Subcutaneous abdominal adipose tissue (tissue), 5 donors: Measurements from ENCODE around the gene MX2.

ENCODE experiments used
- H3K27ac ChIP-seq: one replicate; pipeline ENCODE4 v1.7.0; 2013; ENCODE audit warnings: low read depth, mild to moderate bottlenecking, inconsistent platforms, low read length, moderate library complexity
- H3K27me3 ChIP-seq, 5 donors: one replicate each; pipeline ENCODE4 v1.7.0; 2013; ENCODE audit warnings: low read length in 5 of 5, inconsistent platforms in 1 of 5; ENCODE audit not compliant: control insufficient read depth in 5 of 5, insufficient read depth in 4 of 5
- H3K36me3 ChIP-seq, 5 donors: one replicate each; pipeline ENCODE4 v1.7.0; 2013; ENCODE audit warnings: low read length in 5 of 5; ENCODE audit not compliant: control insufficient read depth in 5 of 5, insufficient read depth in 5 of 5
- H3K4me1 ChIP-seq, 5 donors: one replicate each; pipeline ENCODE4 v1.7.0; 2013; ENCODE audit warnings: low read length in 5 of 5, mild to moderate bottlenecking in 3 of 5, moderate library complexity in 1 of 5; ENCODE audit not compliant: control insufficient read depth in 5 of 5, insufficient read depth in 5 of 5
- H3K4me3 ChIP-seq, 5 donors: one replicate each; pipeline ENCODE4 v1.7.0; 2013; ENCODE audit warnings: low read length in 5 of 5, low read depth in 1 of 5
- H3K9ac ChIP-seq, 5 donors: one replicate each; pipeline ENCODE4 v1.7.0; 2013; ENCODE audit warnings: low read length in 5 of 5, mild to moderate bottlenecking in 4 of 5, moderate library complexity in 3 of 5
- H3K9me3 ChIP-seq, 5 donors: one replicate each; pipeline ENCODE4 v1.7.0; 2013; ENCODE audit warnings: low read length in 5 of 5; ENCODE audit not compliant: control insufficient read depth in 5 of 5
- donor health status: healthy.
- donor health status: healthy.
- donor health status: healthy.
- donor health status: healthy.
- donor health status: healthy.

The MX2 gene

DNA sequence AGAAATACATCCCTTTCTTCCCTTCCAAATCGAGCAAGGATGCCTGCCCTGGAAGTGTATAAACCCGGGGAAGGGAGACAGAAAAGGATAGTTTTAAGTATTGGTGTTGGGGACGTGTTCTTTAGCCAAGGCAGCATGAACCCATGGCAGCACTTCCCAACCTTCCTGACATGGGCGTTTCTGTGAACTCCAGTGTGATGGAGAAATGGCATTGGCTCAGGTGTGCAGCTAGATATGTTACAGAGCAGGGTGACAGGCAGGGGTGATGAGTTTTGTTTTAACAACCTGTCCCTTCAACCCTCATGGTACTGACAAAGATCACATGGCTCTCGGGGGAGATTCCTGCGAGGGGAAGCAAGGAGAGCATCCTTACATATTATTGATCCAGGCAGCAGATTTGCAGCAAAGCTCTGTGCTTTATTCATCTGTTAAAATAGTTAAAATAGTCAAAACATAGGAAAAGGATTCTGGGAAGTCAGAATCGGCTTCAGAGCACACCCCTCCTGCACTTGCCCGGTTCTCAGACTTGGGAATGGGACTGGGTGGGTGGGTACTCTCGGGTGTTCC is 68.2 kb downstream of the MX2 start:
- Histone ChIP-seq H3K4me3 (no peak overlapping the region), H3K27ac (no peak overlapping the region), H3K4me1 (peaks cover 0 to 18% (median 16%) of the 10 kb centered on the region in 5 donors), H3K9ac (no peak overlapping the region), H3K27me3 (peaks cover 0 to 2% (median 0%) of the 10 kb centered on the region in 5 donors), H3K9me3 (no peaks in the 10 kb centered on the region), H3K36me3 (peaks cover 7 to 60% (median 29%) of the 10 kb centered on the region in 5 donors)

DNA sequence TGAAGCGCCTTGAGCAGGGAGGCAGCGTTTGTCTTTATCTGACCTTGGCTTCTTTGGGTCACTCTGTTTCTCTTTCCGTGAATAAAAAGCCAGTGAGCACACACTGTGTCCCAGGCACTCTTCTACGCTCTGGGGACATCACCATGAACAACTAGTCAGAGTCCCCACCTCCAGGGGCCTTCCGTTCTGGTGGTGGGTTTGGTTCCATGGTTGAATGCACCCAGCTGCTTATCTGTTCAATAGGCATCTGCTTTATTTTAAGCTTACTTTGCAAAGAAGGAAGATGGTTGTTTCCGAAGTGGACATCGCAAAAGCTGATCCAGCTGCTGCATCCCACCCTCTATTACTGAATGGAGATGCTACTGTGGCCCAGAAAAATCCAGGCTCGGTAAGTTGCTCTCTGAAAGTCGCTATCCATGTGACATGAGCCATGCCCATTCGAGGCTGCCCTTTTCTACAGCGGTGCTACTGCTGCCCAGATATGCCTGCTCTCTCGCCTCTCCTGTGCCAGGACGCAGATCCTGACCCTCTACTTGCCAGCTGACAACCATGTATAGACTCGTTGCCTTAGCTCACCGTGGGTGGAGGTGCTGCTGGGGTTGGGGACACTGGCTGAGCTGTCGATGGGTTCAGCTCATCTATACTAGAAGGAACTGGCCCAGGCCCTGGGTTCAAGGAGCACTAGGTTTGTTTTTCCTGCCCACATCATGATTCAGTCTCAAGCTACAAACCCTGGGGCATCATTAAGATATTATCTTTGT is 70.1 kb downstream of the MX2 start:
- peaks cover 9 to 78% (median 43%) of the 10 kb centered on the region in 5 donors for H3K36me3 ChIP-seq
- peaks cover 0 to 2% (median 0%) of the 10 kb centered on the region in 5 donors for H3K27me3 ChIP-seq
- H3K4me1 ChIP-seq, result peaks cover 0 to 8% (median 2%) of the 10 kb centered on the region in 5 donors
- H3K9me3 ChIP-seq, result no peaks in the 10 kb centered on the region
- H3K4me3 ChIP-seq, result no peak overlapping the region
- H3K9ac ChIP-seq, result no peak overlapping the region
- H3K27ac ChIP-seq, result no peak overlapping the region

- H3K36me3 ChIP-seq, result peaks cover 10 to 87% (median 51%) of the 10 kb centered on the region in 5 donors
- no peaks in the 10 kb centered on the region for H3K27me3 ChIP-seq
- H3K4me3 ChIP-seq, result no peak overlapping the region
- H3K27ac ChIP-seq, result no peak overlapping the region
- H3K9me3 ChIP-seq, result no peaks in the 10 kb centered on the region
- H3K9ac ChIP-seq, result no peak overlapping the region
- H3K4me1 ChIP-seq, result peaks cover 0 to under 1% (median 0%) of the 10 kb centered on the region in 5 donors
Measured at GRCh38 chr21:41432562-41433460, 71.0 kb downstream of the MX2 start.

DNA sequence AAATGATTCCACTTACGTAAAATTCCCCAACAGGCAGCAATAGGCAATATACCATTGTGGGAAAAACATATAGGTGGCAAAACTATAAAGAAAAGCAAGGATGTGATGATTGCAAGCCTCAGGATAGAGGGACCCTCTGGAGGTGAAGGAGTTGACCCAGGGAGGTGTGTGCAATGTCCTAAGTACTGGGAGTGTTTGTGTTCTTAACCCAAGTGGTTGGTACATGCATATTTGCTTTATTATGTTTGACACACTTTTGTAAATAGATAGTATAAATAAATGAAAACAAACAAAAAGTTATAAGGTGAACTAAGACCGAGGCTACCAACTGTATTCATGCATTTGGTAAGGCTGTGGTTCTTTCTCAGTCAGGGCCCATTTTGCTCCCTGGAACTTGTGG is 71.7 kb downstream of the MX2 start:
- no peaks in the 10 kb centered on the region for H3K4me1 ChIP-seq
- H3K9me3 ChIP-seq, result no peaks in the 10 kb centered on the region
- H3K27ac ChIP-seq, result no peak overlapping the region
- peaks cover 12 to 89% (median 53%) of the 10 kb centered on the region in 5 donors for H3K36me3 ChIP-seq
- H3K27me3 ChIP-seq, result no peaks in the 10 kb centered on the region
- no peak overlapping the region for H3K4me3 ChIP-seq
- H3K9ac ChIP-seq, result no peak overlapping the region

GRCh38 chr21:41435706-41436105 is 73.9 kb downstream of the MX2 start:
- H3K36me3 ChIP-seq, result peaks cover 12 to 93% (median 53%) of the 10 kb centered on the region in 5 donors

GRCh38 chr21:41437729-41438128 is 75.9 kb downstream of the MX2 start:
- H3K9me3 ChIP-seq, result no peaks in the 10 kb centered on the region
- H3K4me1 ChIP-seq, result no peaks in the 10 kb centered on the region
- no peaks in the 10 kb centered on the region for H3K27me3 ChIP-seq
- H3K9ac ChIP-seq, result no peak overlapping the region
- peaks cover 17 to 95% (median 65%) of the 10 kb centered on the region in 5 donors for H3K36me3 ChIP-seq
- no peak overlapping the region for H3K4me3 ChIP-seq
- no peak overlapping the region for H3K27ac ChIP-seq

More at GRCh38 chr21:41435706-41436105, 73.9 kb downstream of the MX2 start:
- Histone ChIP-seq H3K27me3 (no peaks in the 10 kb centered on the region), H3K27ac (no peak overlapping the region), H3K9ac (no peak overlapping the region), H3K4me1 (no peaks in the 10 kb centered on the region), H3K4me3 (no peak overlapping the region), H3K9me3 (no peaks in the 10 kb centered on the region)

- Histone ChIP-seq H3K9ac (no peak overlapping the region), H3K27me3 (no peaks in the 10 kb centered on the region), H3K27ac (no peak overlapping the region), H3K9me3 (no peaks in the 10 kb centered on the region), H3K4me1 (no peaks in the 10 kb centered on the region), H3K4me3 (no peak overlapping the region), H3K36me3 (peaks cover 25 to 95% (median 65%) of the 10 kb centered on the region in 5 donors)
Measured at GRCh38 chr21:41438425-41439113, 76.7 kb downstream of the MX2 start.

- no peak overlapping the region for H3K9ac ChIP-seq
Measured at GRCh38 chr21:41439248-41439647, 77.4 kb downstream of the MX2 start.

DNA sequence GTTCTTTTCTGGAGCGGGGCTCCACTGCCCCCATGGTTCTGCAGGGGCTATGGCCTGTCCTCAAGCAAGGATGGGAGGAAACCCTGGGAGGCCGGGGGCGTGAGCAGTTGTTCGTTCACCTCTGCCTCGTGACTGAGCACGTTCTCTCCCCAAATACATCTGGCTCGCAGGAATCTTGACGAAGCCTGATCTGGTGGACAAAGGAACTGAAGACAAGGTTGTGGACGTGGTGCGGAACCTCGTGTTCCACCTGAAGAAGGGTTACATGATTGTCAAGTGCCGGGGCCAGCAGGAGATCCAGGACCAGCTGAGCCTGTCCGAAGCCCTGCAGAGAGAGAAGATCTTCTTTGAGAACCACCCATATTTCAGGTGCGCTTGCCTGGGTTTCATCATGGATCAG is 79.7 kb downstream of the MX2 start:
- H3K36me3 ChIP-seq, result peaks cover 19 to 94% (median 80%) of the 10 kb centered on the region in 5 donors

More at GRCh38 chr21:41439248-41439647, 77.4 kb downstream of the MX2 start:
- no peak overlapping the region for H3K27ac ChIP-seq
- H3K4me1 ChIP-seq, result no peaks in the 10 kb centered on the region
- no peaks in the 10 kb centered on the region for H3K27me3 ChIP-seq
- H3K36me3 ChIP-seq, result peaks cover 25 to 92% (median 69%) of the 10 kb centered on the region in 5 donors
- H3K9me3 ChIP-seq, result no peaks in the 10 kb centered on the region
- no peak overlapping the region for H3K4me3 ChIP-seq

More for the DNA sequence above, 79.7 kb downstream of the MX2 start:
- Histone ChIP-seq H3K9me3 (no peaks in the 10 kb centered on the region), H3K9ac (no peak overlapping the region), H3K27me3 (no peaks in the 10 kb centered on the region), H3K4me3 (no peak overlapping the region), H3K27ac (no peak overlapping the region), H3K4me1 (no peaks in the 10 kb centered on the region)
